Measurements from ENCODE around the gene ANKRD29. TPM values are rescaled to one million over a fixed set of nuclear protein-coding genes. Genes with fewer than 3 reads are reported as not detected.

The ANKRD29 gene
- total RNA-seq, 4 donors from 2014 or later: 0.75 to 2.2 (median 1.5) TPM

DNA sequence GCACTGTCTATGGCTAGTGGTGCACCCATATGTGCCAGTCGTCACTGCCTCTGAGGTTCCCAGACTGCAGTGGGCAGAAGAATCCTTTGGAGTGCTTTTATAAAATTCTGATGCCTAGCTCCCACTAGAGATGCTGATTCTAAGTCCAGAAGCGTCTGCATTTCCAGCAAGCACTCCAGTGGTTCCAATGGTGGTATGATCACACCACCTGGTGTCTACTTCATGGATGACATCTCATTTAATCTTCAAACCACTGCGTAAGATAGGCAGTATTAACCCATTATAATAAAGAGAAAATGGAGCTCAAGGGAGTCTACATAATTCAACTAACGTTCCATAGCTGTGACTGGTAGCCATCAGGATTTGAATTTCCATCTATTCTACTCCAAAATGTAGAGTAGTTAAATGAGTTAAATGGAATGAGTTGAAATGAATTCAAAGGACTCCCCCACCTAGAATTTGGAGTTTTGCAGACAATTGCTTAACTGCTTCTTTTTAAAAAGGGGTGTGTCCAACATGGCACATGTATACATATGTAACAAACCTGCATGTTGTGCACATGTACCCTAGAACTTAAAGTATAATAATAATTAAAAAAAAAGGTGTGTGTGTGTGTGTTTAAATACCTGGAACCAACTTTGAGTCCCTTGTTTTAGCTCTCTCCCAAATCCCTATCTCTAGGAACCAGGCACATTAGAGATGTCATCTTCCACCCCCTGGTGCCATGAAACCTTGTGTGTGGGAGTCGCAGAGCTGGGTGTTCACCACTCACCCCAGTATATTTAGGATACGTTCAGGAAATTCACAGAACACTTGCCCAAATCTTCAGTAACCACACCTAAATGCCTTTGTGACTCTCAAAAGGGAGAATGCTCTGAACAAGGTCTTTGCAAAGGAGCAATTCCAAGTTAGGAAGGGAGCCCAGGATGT is 40.6 kb upstream of the ANKRD29 start:
- Histone ChIP-seq H3K36me3 (no peaks in the 10 kb centered on the region), H3K4me3 (no peak overlapping the region), H3K4me1 (no peaks in the 10 kb centered on the region), H3K27ac (no peak overlapping the region), H3K27me3 (no peaks in the 10 kb centered on the region), H3K9me3 (no peaks in the 10 kb centered on the region)
- intact Hi-C loops (cut with DNase I; ENCODE audit: low total_unique reads): no loop called here
- TF ChIP-seq, protein P1, sequence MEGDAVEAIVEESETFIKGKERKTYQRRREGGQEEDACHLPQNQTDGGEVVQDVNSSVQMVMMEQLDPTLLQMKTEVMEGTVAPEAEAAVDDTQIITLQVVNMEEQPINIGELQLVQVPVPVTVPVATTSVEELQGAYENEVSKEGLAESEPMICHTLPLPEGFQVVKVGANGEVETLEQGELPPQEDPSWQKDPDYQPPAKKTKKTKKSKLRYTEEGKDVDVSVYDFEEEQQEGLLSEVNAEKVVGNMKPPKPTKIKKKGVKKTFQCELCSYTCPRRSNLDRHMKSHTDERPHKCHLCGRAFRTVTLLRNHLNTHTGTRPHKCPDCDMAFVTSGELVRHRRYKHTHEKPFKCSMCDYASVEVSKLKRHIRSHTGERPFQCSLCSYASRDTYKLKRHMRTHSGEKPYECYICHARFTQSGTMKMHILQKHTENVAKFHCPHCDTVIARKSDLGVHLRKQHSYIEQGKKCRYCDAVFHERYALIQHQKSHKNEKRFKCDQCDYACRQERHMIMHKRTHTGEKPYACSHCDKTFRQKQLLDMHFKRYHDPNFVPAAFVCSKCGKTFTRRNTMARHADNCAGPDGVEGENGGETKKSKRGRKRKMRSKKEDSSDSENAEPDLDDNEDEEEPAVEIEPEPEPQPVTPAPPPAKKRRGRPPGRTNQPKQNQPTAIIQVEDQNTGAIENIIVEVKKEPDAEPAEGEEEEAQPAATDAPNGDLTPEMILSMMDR (IDR thresholded peaks at IDR 0.05): peak; percentile 46 to 70 (median 52)
- no peak for TF ChIP-seq POLR2AphosphoS5 (IDR thresholded peaks at IDR 0.05)
- no peak for TF ChIP-seq POLR2A (IDR thresholded peaks at IDR 0.05)
- no peak for TF ChIP-seq EP300 (IDR thresholded peaks at IDR 0.05; ENCODE audit: low read depth)
- DNase-seq: no peak
- 45 to 48% methylated on average over 4 to 6 of the region's 6 CpGs for WGBS, 2 donors (ENCODE audit: low coverage in 1 of 2)
- in situ Hi-C loops (cut with MboI; ENCODE audit: low pct_ligation_motif_present in 1 of 4, low pct_unique_long_range_greater_than_20kb in 1 of 4, low sequenced_read_pairs in 3 of 4): no loop called here

- no peak overlapping the region for H3K4me3 ChIP-seq
- intact Hi-C loops (cut with DNase I; ENCODE audit: low total_unique reads) (no loop called here), in situ Hi-C loops (cut with MboI; ENCODE audit: low pct_ligation_motif_present in 1 of 4, low pct_unique_long_range_greater_than_20kb in 1 of 4, low sequenced_read_pairs in 3 of 4) (no loop called here)
- 76 to 84% methylated on average over 3 to 4 of the region's 4 CpGs for WGBS, 2 donors (ENCODE audit: low coverage in 1 of 2)
- no peaks in the 10 kb centered on the region for H3K36me3 ChIP-seq
- TF ChIP-seq POLR2A (IDR thresholded peaks at IDR 0.05): no peak
- no peak for TF ChIP-seq POLR2AphosphoS5 (IDR thresholded peaks at IDR 0.05)
- no peaks in the 10 kb centered on the region for H3K9me3 ChIP-seq
- H3K27ac ChIP-seq: no peak overlapping the region
- H3K27me3 ChIP-seq: no peaks in the 10 kb centered on the region
- no peaks in the 10 kb centered on the region for H3K4me1 ChIP-seq
- DNase-seq: no peak
Measured at GRCh38 chr18:23702606-23703005, 39.9 kb upstream of the ANKRD29 start.

GRCh38 chr18:23701544-23702064 is 38.9 kb upstream of the ANKRD29 start:
- 92 to 95% methylated on average over 8 of the region's 8 CpGs for WGBS, 2 donors (ENCODE audit: low coverage in 1 of 2)
- TF ChIP-seq EP300 (IDR thresholded peaks at IDR 0.05; ENCODE audit: low read depth): no peak
- no peak for TF ChIP-seq POLR2AphosphoS5 (IDR thresholded peaks at IDR 0.05)
- no peak for TF ChIP-seq POLR2A (IDR thresholded peaks at IDR 0.05)
- TF ChIP-seq, protein P1 (IDR thresholded peaks at IDR 0.05): no peak
- intact Hi-C loops (cut with DNase I; ENCODE audit: low total_unique reads): no loop called here

DNA sequence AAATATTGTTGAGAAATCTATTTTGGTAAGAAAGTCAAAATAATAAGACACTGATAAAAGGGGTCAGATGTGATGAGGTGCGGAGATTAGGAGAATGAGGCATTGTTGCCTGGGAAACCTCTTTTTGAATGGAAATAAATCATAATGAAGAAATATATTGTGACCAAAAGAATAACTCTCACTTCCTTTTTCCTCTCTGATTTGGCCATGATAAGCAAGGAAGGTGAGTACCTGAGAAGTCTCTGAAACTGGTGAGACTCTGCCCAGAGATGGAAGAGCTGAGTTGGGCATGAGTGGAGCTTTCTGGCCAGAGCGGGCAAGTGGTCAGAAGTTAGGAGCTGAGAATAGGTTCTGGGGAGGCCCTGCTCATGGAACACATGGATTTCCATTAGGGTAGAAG is 38.3 kb upstream of the ANKRD29 start:
- Histone ChIP-seq H3K27ac (no peak overlapping the region), H3K27me3 (no peaks in the 10 kb centered on the region), H3K36me3 (no peaks in the 10 kb centered on the region), H3K4me3 (no peak overlapping the region), H3K4me1 (no peaks in the 10 kb centered on the region), H3K9me3 (no peaks in the 10 kb centered on the region)
- no peak for TF ChIP-seq EP300 (IDR thresholded peaks at IDR 0.05; ENCODE audit: low read depth)
- no peak for TF ChIP-seq POLR2AphosphoS5 (IDR thresholded peaks at IDR 0.05)
- no peak for TF ChIP-seq POLR2A (IDR thresholded peaks at IDR 0.05)
- TF ChIP-seq, protein P1 (IDR thresholded peaks at IDR 0.05): no peak
- 59 to 73% methylated on average over 1 to 2 of the region's 2 CpGs for WGBS, 2 donors (ENCODE audit: low coverage in 1 of 2)
- no peak for DNase-seq
- intact Hi-C loops (cut with DNase I; ENCODE audit: low total_unique reads) (no loop called here), in situ Hi-C loops (cut with MboI; ENCODE audit: low pct_ligation_motif_present in 1 of 4, low pct_unique_long_range_greater_than_20kb in 1 of 4, low sequenced_read_pairs in 3 of 4) (no loop called here)

More at GRCh38 chr18:23701544-23702064, 38.9 kb upstream of the ANKRD29 start:
- Histone ChIP-seq H3K27ac (no peak overlapping the region), H3K36me3 (no peaks in the 10 kb centered on the region), H3K4me1 (no peaks in the 10 kb centered on the region), H3K9me3 (no peaks in the 10 kb centered on the region), H3K4me3 (no peak overlapping the region), H3K27me3 (no peaks in the 10 kb centered on the region)
- no peak for DNase-seq
- in situ Hi-C loops (cut with MboI; ENCODE audit: low pct_ligation_motif_present in 1 of 4, low pct_unique_long_range_greater_than_20kb in 1 of 4, low sequenced_read_pairs in 3 of 4): no loop called here
